HG03565 (cell line): ENCODE measurements around the gene GPSM1.
"Not testable (repeated sequence)": the region's sequence is repeated elsewhere in the genome, so short reads cannot be mapped to it uniquely, and the experiment has no call there.

Source experiments
- ATAC-seq: cut with Tn5 transposase; IDR thresholded peaks from one replicate; pipeline ENCODE4 v1.9.1; 2021; ENCODE audit warnings: mild to moderate bottlenecking, moderate library complexity; ENCODE audit not compliant: unreplicated experiment

The GPSM1 gene

DNA sequence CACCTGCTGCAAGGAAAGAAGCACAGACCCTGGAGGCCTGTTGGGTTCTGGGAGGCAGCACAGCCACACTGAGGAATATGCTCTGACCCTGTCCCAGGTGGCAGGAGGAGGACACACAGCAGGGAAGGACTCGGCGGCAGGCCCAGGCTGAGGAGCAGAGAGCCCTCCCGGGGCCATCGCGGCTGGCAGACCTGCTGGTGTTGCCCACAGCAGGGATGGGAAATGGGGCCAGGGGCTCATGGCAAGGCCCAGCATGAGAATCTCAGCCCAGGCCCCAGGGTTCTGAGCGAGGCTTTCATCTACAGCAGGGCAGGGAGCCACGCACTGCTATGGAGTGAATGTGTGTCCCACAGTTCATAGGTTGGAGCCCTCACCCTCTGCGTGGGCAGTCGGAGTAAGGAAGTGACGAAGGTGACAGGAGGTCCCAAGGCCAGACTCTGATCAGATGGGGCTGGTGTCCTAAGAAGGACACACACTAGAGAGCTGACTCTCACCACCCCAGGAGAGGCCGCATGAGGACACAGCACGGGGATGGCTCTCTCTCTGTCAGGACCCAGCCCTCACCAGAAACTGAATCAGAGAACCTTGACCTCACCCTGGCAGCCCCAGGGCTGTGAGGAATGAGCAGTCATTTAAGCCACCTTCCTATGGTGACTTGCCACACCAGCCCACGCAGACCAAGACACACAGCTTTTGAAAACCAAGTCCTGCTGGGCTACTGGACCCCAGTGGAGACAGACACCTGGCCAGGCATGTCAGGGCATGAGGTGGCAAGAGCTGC is 10.3 kb upstream of the GPSM1 start:
- no peak for ATAC-seq

DNA sequence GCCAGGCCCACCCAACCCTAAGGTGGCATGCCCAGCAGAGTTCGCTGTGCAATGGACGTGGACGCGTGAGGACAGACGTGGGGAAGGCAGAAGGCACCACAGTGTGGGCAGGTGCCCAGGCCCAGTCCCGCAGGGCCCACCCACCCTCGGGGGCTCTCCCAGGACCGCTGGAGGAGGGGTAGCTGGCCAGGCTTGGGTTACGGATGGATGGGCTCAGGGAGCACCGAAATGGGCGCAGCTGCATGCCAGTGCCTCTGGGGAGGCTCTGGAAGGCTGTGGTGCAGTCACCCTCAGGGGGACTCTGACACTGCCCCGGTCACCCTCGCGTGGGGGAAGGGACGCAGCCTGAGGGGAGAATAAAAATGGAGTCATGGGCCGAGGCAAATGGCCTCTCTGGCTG is 9.6 kb upstream of the GPSM1 start:
- ATAC-seq = no peak

DNA sequence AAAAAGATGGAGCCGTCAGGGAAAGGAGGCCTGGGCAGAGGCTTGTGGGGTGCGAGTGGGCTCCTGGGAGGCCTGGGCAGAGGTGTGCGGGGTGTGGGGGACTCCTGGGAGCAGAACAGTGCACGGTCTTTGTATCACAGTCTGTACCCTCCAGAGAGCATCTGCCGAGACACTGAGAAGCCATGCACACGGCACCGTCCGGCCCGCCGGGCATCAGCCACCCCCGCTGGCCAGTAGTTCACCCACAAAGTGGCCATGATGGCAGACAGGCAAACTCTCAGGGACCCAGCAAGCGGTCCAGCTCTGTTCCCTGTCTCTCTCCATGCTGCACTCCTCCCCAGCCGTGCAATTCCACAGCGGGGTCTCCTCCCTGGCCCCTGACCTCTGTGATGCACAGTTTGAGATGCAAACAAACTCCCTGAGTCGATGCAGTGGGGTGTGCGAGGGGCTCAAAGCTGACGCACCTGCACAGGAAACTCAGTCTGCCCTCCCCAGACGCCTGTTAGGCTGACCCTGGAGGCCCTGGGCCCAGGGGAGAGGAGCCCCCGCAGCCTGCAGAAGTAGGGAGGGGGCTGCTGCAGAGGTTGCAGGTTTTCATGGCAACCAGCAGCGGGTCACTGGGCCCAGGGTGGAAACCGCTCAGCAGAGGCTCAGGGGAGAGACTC is 9.1 kb upstream of the GPSM1 start:
- ATAC-seq = no peak

DNA sequence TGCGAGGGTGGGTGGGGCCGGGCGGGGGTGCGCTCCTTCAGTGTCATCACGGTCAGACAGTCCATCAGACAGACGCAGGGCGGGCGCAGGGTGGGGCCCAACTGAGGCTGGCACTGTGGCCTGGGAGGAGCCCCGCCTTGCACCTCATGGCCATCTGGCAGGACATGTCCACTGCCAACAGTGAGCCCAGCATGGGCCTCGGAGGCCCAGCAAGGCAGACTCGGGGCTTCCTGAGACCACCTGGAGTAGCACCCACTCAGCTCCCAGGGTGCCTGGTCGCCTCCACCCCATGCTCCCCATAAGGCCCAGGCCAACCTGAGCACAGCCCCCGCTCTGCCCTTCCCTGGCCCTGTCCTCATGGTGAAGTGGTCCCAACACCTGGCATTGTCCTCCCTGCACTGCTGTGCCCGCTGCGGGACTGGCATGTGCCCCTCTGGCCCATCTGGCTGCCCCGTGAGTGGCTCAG is 8.5 kb upstream of the GPSM1 start:
- ATAC-seq = no peak

DNA sequence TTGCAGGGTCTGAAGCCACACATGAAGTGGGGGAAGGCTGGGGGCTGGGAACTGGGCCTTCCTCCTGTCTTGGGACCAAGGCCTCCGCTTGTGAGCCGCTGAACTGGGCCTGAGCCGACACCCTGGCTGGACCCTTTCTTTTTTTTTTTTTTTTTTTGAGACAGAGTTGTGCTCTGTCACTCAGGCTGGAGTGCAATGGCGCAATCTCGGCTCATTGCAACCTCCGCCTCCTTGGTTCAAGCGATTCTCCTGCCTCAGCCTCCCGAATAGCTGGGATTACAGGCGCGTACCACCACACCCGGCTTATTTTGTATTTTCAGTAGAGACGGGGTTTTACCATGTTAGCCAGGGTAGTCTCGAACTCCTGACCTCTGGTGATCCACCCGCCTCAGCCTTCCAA is 8.1 kb upstream of the GPSM1 start:
- ATAC-seq = not testable (repeated sequence)

DNA sequence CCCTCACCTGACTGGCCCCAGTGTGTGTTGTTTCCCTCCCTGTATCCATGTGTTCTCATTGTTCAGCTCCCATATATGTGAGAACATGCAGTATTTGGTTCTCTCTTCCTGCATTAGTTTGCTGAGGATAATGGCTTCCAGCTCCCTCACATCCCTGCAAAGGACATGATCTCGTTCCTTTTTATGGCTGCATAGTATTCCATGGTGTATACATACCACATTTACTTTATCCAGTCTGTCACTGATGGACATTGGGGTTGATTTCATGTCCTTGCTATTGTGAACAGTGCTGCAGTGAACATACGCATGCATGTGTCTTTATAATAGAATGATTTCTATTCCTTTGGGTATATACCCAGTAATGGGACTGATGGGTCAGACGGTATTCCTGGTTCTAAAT is 7.4 kb upstream of the GPSM1 start:
- not testable (repeated sequence) for ATAC-seq

DNA sequence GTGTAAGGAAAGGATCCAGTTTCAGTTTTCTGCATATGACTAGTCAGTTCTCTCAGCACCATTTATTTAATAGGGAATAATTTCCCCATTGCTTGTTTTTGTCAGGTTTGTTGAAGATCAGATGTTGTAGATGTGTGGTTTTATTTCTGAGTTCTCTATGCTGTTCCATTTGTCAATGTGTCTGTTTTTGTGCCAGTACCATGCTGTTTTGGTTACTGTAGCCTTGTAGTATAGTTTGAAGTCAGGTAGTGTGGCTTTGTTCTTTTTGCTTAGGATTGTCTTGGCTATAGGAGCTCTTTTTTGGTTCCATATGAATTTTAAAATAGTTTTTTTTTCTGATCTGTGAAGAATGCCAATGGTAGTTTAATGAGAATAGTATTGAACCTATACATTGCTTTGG is 6.4 kb upstream of the GPSM1 start:
- ATAC-seq = not testable (repeated sequence)

DNA sequence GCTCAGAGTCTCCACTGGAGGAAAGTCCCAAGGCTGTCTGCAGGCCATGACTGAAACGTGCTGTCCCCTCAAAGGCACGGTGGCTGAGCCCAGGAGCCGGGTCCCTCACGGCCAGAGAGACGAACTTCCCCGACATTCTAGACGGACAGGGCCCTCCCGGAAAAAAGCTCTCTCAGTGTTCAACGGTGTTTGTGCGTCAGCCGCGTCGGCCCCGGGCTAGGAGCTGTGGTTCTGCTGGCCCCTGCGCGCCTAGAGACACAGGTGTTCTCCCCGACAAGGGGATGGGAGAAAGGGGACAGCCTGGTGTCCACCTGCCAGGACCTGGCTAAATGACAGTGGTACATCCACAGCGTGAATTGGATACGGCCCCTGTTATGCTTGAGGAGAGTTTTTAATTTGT is 5.8 kb upstream of the GPSM1 start:
- no peak for ATAC-seq

DNA sequence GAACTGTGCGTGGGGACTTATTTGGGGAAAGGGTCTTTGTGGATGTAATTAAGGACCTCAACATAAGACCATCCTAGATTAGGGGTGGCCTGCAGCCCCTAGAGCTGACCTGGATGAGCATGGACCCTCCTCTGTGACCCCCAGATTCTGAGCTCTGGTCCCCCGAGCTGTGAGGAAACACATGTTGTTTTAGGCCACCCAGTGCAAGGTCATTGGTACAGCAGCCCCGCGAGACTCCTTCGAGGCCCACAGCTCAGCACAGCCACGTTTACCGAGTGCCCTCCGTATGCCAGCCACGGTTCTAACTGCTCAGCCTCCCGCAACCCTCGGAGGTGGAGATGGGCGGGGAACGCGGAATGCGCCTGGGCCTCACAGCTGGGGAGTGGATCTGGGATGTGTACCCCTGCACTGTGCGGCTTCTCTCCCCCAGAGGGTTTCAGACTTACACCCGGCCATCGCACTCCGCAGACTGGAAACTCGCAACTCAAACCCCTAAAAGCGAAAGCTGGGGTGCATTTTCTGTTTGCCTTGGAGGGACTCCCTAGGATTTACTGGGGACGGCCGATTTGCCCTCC is 4.5 kb upstream of the GPSM1 start:
- ATAC-seq = no peak

DNA sequence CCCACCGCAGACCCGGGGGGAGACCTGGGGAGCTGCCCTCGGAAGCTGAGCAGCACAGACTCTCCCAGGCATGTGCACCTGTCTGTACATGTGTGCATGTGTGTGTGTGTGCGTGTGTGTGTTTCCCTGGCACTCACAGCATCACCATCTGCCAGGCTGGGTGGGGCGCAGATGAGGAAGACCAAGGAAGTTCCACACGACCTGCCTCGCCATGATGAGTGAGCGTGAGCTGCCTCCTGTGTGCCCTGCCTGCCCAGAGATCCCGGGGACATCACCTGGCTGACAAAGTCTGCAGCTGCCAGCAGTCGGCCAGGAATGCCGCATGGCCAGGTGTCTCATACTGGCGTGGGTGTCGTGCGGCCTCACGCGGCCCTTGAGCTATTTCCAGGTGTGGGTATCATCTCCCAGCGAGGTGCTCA is 4.0 kb upstream of the GPSM1 start:
- ATAC-seq = no peak

DNA sequence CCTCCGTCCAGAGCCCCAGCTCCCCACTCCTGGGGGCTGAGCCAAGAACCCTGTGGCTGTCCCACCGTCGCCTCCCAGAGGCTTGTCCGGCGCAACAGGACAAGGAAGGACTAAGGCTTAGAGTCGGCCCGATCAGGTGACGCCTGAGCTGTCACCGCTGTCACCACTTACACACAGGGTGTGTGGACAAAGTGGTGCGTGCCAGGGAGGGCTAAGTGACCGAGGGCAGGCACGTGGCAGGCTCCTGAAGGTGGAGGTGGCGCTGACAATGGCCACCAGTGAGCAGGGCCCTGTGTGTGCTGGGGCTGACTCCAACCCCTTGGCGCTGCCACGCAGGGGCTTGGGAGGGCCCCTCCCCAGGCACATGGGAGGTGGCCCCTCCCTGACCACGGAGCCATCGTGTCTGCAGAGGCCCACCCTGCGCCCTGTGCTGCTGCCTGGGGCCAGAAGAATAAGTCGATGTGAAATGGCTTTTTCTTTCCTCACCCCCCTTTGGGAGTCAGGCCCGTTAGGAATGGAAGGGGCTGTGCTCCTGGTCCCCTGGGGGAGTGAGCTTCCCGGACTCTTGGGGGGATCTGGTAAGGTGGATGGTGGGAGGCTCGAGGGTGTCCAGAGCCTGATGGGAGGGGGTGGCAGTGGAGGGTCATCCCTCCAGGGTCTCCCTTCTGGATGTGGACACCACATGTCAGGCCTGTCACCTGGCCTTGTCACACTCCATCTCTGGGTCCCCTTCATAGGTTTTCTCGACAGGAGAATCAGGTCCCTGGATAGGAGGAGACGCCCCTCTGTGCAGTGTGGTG is 2.6 kb upstream of the GPSM1 start:
- no peak for ATAC-seq

DNA sequence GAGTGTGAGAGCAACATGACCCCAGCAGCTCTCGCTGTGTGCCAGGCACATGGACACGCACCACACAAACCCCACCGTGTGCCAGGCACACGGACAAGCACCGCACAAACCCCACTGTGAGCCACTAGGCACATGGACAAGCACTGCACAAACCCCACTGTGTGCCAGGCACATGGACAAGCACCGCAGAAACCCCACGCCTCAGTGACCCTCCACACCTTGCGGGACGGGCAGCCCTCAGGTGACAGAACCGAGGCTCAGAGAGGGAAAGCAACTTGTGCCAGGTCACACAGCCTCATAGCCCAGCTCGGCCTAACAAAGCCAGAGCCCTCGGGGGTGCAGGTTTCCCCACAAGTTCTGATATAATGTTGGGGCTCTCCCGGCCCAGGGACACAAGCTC is 2.0 kb upstream of the GPSM1 start:
- ATAC-seq = no peak

DNA sequence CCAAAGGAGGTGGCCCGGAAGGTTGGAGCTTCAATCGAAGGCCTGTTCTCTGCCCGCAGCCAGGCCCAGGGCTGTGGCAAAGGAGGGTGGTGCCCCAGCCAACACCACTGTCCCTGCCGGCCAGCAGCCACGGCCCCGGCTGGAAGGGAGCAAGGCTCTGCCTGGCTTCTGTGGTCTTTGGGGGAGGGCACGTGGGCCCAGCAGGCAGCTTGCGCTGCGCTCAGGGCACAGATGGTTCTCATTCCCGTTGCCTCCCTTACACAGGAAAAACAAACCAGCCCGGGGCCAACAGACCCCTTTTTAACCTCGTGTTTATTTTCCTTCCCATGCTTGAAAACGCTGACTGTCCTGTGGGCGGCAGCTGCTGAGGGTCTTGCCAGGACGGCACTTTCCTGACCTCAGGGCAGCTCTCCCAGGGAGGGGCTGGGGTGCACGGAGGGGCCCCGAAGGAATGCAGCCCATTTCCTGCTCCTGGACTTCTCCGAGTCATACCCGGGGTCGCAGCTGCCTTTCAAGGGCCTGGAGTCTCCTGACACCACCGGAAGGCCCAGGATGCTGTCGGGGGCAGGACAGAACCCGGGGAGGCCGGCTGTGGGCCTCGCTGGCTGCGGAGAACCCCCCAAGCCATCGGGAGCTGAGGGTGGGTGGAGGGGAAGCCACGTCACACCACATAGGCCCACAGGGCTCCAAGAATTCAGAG is 1.1 kb upstream of the GPSM1 start:
- no peak for ATAC-seq

DNA sequence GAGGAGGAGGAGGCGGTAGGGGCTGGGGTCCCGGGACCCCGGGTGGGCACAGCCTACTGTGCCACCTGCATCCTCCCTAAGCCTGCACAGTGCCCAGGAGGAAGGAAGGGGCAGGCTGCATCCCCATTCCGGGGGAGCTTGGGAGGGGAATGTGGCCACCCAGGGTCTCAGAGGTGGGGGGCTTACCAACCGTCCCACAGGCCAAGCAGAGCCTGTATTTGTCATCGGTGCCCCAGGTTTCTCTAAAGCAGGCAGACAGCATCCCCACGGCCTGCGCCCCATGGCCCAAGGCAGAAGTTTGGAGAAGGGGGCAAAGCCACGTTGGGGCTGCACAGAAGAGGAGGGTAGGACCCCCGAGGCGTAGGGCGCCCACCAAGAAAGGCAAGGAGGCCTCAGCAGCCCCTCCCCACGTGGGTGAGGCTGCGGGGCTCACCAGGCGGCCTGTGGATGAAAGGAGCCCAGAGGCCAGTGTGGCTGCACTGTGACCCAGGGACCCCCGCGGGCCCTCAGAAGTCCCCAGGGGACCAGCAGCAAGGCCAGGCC is 507 bp upstream of the GPSM1 start:
- ATAC-seq = no peak

DNA sequence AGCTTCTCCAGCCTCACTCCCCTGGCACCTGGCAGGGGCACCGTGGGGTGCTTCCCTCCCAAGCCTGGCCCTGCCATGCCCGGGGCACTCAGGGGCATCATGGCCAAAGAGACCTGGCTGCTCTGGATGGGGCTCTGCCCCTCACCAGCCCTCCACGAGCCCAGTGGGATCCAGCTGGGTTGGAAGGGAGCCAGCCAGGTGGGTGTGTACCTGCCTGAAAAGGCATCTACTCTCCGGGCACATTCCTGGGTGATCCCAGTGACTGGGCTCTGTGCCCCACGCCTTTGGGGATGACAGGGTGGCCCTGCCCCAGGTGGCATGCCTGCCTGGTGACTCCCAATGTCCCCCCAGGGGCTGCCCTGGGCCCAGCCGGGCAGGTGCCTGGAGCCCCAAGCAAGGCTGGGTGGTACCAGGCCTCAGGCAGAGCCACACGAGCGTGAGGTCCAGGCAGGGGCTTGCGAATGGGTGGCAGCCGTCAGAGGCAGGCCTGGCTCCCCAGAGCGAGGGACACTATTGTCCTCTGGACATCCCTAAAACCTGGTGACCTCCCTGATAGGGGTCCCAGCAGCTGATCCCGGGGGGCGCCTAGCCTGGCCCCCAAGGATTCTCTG is 777 bp downstream of the GPSM1 start:
- no peak for ATAC-seq

DNA sequence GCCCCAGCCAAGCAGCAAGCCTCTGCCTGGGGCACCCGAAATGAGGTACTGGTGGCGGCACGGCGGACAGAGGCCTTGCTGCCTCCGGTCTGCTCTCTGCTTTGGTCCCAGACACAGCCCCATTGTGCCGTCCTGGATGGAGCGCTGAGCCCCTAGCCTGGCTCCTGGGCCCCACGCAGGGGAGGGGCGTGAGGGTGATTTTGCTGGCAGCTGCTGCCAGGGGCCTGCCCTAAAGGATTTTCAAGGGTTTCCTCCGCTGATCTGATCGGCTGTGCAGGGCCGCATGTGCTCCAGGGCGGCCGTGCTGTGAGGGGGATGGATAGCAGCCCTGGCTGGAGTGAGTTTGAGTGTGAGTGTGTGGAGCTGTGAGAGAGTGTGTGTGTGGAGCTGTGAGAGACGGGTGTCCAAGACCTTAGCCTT is 1.3 kb downstream of the GPSM1 start:
- ATAC-seq = no peak

DNA sequence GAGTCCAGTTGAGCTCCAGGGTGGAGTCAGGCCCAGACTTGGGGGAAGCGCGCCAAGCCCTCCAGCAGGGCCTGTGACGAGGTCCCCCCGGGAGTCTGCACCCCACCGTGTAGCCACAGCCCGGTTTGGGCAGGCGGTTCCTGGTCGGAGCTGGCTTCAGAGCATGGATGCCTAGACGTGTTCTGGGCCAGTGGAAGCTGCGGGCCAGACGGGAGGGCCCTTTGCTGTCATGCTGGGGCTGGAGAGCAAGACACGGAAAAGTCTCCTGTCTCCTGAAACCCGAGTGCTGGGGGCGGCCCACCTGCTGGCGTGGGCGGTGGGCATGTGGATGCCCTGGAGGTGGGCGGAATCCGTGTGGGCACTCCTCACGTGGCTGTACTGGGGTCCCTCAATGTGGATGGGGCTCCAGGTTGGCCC is 1.9 kb downstream of the GPSM1 start:
- no peak for ATAC-seq

DNA sequence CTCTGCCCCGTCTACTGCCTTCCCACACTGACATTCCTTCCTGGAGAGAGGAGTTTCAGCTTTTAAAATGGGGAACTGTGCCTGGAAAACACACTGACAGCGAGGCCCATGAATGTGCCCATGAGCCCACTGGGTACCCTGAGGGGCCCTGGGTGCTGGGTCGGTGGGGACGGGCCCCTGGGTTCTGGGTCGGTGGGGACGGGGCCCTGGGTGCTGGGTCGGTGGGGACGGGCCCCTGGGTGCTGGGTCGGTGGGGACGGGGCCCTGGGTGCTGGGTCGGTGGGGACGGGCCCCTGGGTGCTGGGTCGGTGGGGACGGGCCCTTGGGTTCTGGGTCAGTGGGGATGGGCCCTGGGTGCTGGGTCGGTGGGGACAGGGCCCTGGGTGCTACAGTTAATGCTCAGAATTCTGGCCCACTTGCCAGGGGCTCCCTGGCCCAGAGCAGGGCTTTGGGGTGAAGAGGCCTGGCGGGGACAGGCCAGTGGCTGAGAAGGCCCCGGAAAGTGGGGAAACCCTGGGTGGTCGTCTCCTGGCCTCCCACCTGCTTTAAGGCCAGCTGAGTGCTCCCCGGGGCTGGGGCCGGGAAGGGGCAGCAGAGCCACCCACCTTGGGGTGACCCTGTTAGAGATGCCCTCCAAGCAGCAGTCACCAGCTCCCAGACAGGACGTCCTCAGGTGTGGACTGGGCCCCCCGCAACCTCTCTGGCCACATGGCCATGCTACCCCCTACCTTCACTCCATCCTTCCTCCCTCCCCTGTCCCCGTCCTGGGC is 2.5 kb downstream of the GPSM1 start:
- ATAC-seq = no peak

DNA sequence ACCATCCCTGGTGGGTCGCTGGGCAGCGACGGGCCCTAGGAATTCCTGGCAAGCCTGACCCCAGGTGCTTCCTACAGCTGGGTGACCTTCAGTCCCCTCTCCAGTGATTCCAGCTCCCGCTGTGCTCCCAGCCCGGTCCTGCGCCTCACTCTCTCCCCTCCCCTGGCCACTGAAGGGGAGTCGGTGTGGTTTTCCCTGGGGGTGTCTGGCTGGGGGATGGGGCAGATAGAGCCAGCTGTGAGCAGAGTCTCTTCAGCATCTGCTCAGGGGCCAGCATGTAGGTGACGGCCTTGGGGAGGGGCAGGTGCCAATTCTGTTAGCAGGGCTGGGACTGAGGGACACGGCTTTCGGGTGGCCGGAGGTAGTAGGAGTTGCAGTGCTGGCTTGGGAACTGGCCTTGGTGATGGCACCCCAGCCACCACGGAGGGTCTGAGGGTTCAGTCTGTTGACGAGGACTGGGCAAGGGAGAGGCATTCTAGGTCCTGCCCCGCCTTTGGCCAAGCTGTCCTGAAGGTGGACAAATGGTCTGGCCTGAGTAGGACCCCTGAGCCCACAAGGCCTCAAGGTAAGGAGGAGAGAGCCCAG is 3.2 kb downstream of the GPSM1 start:
- no peak for ATAC-seq
